ENCODE measurements around the gene BPIFB3. TPM values are rescaled to one million over a fixed set of nuclear protein-coding genes. Genes with fewer than 3 reads are reported as not detected.
A peak's percentile ranks its signal among the peaks of the same experiment; 100 is the strongest.
"Not testable (repeated sequence)": the region's sequence is repeated elsewhere in the genome, so short reads cannot be mapped to it uniquely, and the experiment has no call there.

Gene BPIFB3
- total RNA-seq, 1 donor from 2014 or later = not detected

- no peak for DNase-seq (ENCODE audit: low spot score)
- no peak for ATAC-seq
- intact Hi-C loops (cut with DNase I) = no loop called here
Measured at GRCh38 chr20:33103556-33103955, 49.9 kb downstream of the BPIFB3 start.

- ATAC-seq (no peak), DNase-seq (ENCODE audit: low spot score) (no peak)
- intact Hi-C loops (cut with DNase I) = no loop called here
Measured at GRCh38 chr20:33104336-33104735, 50.6 kb downstream of the BPIFB3 start.

- peak; percentile 85 for ATAC-seq
- intact Hi-C loops (cut with DNase I) = no loop called here
- DNase-seq (ENCODE audit: low spot score) = no peak
Measured at GRCh38 chr20:33105316-33105924, 51.7 kb downstream of the BPIFB3 start.

- DNase-seq (ENCODE audit: low spot score); intact Hi-C loops (cut with DNase I): not testable (repeated sequence)
- ATAC-seq = peak; percentile 81
Measured at GRCh38 chr20:33106058-33106620, 52.4 kb downstream of the BPIFB3 start.

- ATAC-seq (no peak), DNase-seq (ENCODE audit: low spot score) (no peak)
- intact Hi-C loops (cut with DNase I) = no loop called here
Measured at GRCh38 chr20:33108661-33109060, 55.0 kb downstream of the BPIFB3 start.

- no peak for ATAC-seq
- DNase-seq (ENCODE audit: low spot score) = no peak
- intact Hi-C loops (cut with DNase I) = no loop called here
Measured at GRCh38 chr20:33110147-33110825, 56.6 kb downstream of the BPIFB3 start.

- ATAC-seq = no peak
- no peak for DNase-seq (ENCODE audit: low spot score)
- intact Hi-C loops (cut with DNase I) = no loop called here
Measured at GRCh38 chr20:33111306-33111705, 57.6 kb downstream of the BPIFB3 start.

GRCh38 chr20:33112547-33113386, 59.1 kb downstream of the BPIFB3 start:
- DNase-seq (ENCODE audit: low spot score) = no peak
- ATAC-seq = no peak
- intact Hi-C loops (cut with DNase I) = no loop called here

GRCh38 chr20:33113387-33113908, 59.7 kb downstream of the BPIFB3 start:
- intact Hi-C loops (cut with DNase I) = no loop called here
- DNase-seq (ENCODE audit: low spot score) = no peak
- ATAC-seq = no peak

GRCh38 chr20:33115501-33115900, 61.8 kb downstream of the BPIFB3 start:
- ATAC-seq; DNase-seq (ENCODE audit: low spot score); intact Hi-C loops (cut with DNase I): not testable (repeated sequence)

- ATAC-seq (no peak), DNase-seq (ENCODE audit: low spot score) (no peak)
- intact Hi-C loops (cut with DNase I) = no loop called here
Measured at GRCh38 chr20:33119725-33120720, 66.3 kb downstream of the BPIFB3 start.

- ATAC-seq = no peak
- DNase-seq (ENCODE audit: low spot score) = no peak
- intact Hi-C loops (cut with DNase I) = no loop called here
Measured at GRCh38 chr20:33120934-33121333, 67.2 kb downstream of the BPIFB3 start.

- DNase-seq (ENCODE audit: low spot score); ATAC-seq; intact Hi-C loops (cut with DNase I): not testable (repeated sequence)
Measured at GRCh38 chr20:33122297-33122696, 68.6 kb downstream of the BPIFB3 start.

Other genes with a start within 250 kb of the BPIFB3 start
- 93.9 TPM for gene MAPRE1, start 233.9 kb upstream of the BPIFB3 start, total RNA-seq
- gene EFCAB8, start 195.0 kb upstream of the BPIFB3 start, total RNA-seq = 1.1 TPM
- gene SUN5, start 49.5 kb upstream of the BPIFB3 start, total RNA-seq = not detected
- not detected for gene BPIFB2, start 46.2 kb upstream of the BPIFB3 start, total RNA-seq
- not detected for gene BPIFB6, start 22.3 kb upstream of the BPIFB3 start, total RNA-seq
- gene BPIFB4, start 25.7 kb downstream of the BPIFB3 start, total RNA-seq = not detected
- gene BPIFA2, start 114.3 kb downstream of the BPIFB3 start, total RNA-seq = not detected
- not detected for gene BPIFA3, start 163.4 kb downstream of the BPIFB3 start, total RNA-seq
- not detected for gene BPIFA1, start 182.1 kb downstream of the BPIFB3 start, total RNA-seq
- 2.1 TPM for gene BPIFB1, start 229.3 kb downstream of the BPIFB3 start, total RNA-seq

Data from sciatic nerve (tissue), 2 donors.